Subcutaneous abdominal adipose tissue (tissue), 5 donors: ENCODE measurements around the gene ADAM29.
"Not testable (repeated sequence)": the region's sequence is repeated elsewhere in the genome, so short reads cannot be mapped to it uniquely, and the experiment has no call there.

Experiments
- H3K27ac ChIP-seq: one replicate; pipeline ENCODE4 v1.7.0; 2013; ENCODE audit warnings: low read depth, mild to moderate bottlenecking, inconsistent platforms, low read length, moderate library complexity
- H3K27me3 ChIP-seq, 5 donors: one replicate each; pipeline ENCODE4 v1.7.0; 2013; ENCODE audit warnings: low read length in 5 of 5, inconsistent platforms in 1 of 5; ENCODE audit not compliant: control insufficient read depth in 5 of 5, insufficient read depth in 4 of 5
- H3K36me3 ChIP-seq, 5 donors: one replicate each; pipeline ENCODE4 v1.7.0; 2013; ENCODE audit warnings: low read length in 5 of 5; ENCODE audit not compliant: control insufficient read depth in 5 of 5, insufficient read depth in 5 of 5
- H3K4me1 ChIP-seq, 5 donors: one replicate each; pipeline ENCODE4 v1.7.0; 2013; ENCODE audit warnings: low read length in 5 of 5, mild to moderate bottlenecking in 3 of 5, moderate library complexity in 1 of 5; ENCODE audit not compliant: control insufficient read depth in 5 of 5, insufficient read depth in 5 of 5
- H3K4me3 ChIP-seq, 5 donors: one replicate each; pipeline ENCODE4 v1.7.0; 2013; ENCODE audit warnings: low read length in 5 of 5, low read depth in 1 of 5
- H3K9ac ChIP-seq, 5 donors: one replicate each; pipeline ENCODE4 v1.7.0; 2013; ENCODE audit warnings: low read length in 5 of 5, mild to moderate bottlenecking in 4 of 5, moderate library complexity in 3 of 5
- H3K9me3 ChIP-seq, 5 donors: one replicate each; pipeline ENCODE4 v1.7.0; 2013; ENCODE audit warnings: low read length in 5 of 5; ENCODE audit not compliant: control insufficient read depth in 5 of 5
- donor health status: healthy.
- donor health status: healthy.
- donor health status: healthy.
- donor health status: healthy.
- donor health status: healthy.

The ADAM29 gene

GRCh38 chr4:174918058-174918457, at the start of gene ADAM29:
ADAM29 (plus strand) TSS chr4:174918358; CDS start chr4:174975526, 57,168 bp downstream.
- no peaks in the 10 kb centered on the region for H3K9me3 ChIP-seq
- H3K27me3 ChIP-seq, result no peaks in the 10 kb centered on the region
- H3K4me1 ChIP-seq, result no peaks in the 10 kb centered on the region
- no peak within 1 kb of the TSS for H3K4me3 ChIP-seq
- H3K9ac ChIP-seq, result no peak within 1 kb of the TSS
- H3K27ac ChIP-seq, result no peak within 1 kb of the TSS
- no peaks in the 10 kb centered on the region for H3K36me3 ChIP-seq

- H3K4me1 ChIP-seq, result no peaks in the 10 kb centered on the region
- H3K27me3 ChIP-seq, result no peaks in the 10 kb centered on the region
- H3K27ac ChIP-seq, result no peak overlapping the region
- H3K9me3 ChIP-seq, result no peaks in the 10 kb centered on the region
- no peaks in the 10 kb centered on the region for H3K36me3 ChIP-seq
- H3K4me3 ChIP-seq, result no peak overlapping the region
- no peak overlapping the region for H3K9ac ChIP-seq
Measured at GRCh38 chr4:174869339-174869738, 48.8 kb upstream of the ADAM29 start.

- H3K36me3 ChIP-seq, result no peaks in the 10 kb centered on the region
Measured at GRCh38 chr4:174870311-174870710, 47.8 kb upstream of the ADAM29 start.

GRCh38 chr4:174871407-174871806, 46.8 kb upstream of the ADAM29 start:
- no peak overlapping the region for H3K9ac ChIP-seq
- no peak overlapping the region for H3K27ac ChIP-seq
- H3K27me3 ChIP-seq, result no peaks in the 10 kb centered on the region
- H3K4me3 ChIP-seq, result no peak overlapping the region
- H3K9me3 ChIP-seq, result no peaks in the 10 kb centered on the region
- no peaks in the 10 kb centered on the region for H3K4me1 ChIP-seq
- H3K36me3 ChIP-seq, result no peaks in the 10 kb centered on the region

More at GRCh38 chr4:174870311-174870710, 47.8 kb upstream of the ADAM29 start:
- Histone ChIP-seq H3K4me3 (no peak overlapping the region), H3K4me1 (no peaks in the 10 kb centered on the region), H3K27ac (no peak overlapping the region), H3K9ac (no peak overlapping the region), H3K9me3 (no peaks in the 10 kb centered on the region), H3K27me3 (no peaks in the 10 kb centered on the region)

DNA sequence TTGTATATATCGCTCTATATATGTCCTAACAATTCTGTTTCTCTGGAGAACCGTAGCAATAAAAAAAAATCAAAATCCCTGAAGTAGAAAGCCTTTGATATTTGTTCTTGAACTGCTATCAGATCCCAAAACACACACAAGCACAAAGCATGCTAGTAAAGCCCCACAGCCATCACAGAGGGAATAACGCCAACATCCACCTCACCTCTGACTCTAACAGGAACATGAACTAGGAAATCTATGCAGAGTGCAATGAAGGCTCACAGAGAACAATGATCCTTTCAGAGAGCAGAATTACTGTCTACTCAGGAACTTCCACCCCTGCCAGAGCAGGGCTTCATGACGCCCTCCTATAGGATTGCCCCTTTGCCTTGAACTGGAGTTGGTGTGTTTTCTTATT, 45.0 kb upstream of the ADAM29 start:
- H3K4me1 ChIP-seq, H3K9ac ChIP-seq, H3K27ac ChIP-seq, H3K9me3 ChIP-seq, H3K27me3 ChIP-seq, H3K36me3 ChIP-seq, H3K4me3 ChIP-seq: not testable (repeated sequence)

DNA sequence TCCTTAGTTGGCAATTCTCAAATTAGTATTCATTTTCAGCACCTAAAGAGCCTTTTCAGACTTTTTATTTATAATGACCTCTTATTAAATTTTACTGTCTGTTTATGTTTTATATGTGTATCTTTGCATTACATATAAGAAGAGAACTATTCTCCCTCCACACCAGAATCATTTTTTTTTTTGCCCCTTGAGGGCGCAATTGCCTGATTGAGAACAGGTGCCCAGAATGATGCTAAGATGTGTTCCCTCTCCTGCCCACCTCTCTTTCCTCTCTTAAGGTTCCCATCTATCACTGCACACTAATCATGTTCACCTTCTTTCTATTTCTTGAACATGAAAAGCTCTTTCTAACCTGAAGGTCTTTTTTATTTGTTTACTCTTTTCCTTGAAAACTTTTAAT, 44.2 kb upstream of the ADAM29 start:
- H3K9ac ChIP-seq, result no peak overlapping the region
- no peak overlapping the region for H3K27ac ChIP-seq
- H3K27me3 ChIP-seq, result no peaks in the 10 kb centered on the region
- no peaks in the 10 kb centered on the region for H3K36me3 ChIP-seq
- H3K4me3 ChIP-seq, result no peak overlapping the region
- no peaks in the 10 kb centered on the region for H3K9me3 ChIP-seq
- H3K4me1 ChIP-seq, result no peaks in the 10 kb centered on the region

DNA sequence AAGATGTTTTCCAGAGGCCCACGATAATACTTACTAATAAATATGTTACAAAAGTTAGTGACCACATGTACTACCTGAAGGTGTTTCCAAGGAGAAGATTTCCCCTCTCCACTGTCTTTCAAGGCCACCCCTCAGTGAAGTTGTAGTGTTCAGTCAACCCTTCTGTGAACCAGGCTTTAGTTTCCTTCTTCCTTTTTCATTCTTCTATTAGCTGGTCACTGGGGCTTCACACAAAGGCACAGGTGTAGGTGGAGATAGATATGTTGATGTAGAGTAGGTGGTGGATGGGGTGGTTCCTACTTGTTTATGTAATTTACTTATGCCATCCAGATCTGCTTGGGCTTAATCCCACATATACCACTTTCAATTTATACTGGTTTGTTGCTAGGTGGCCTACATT, 43.3 kb upstream of the ADAM29 start:
- no peak overlapping the region for H3K9ac ChIP-seq
- no peak overlapping the region for H3K27ac ChIP-seq
- H3K36me3 ChIP-seq, result no peaks in the 10 kb centered on the region
- H3K4me1 ChIP-seq, result no peaks in the 10 kb centered on the region
- no peaks in the 10 kb centered on the region for H3K9me3 ChIP-seq
- H3K4me3 ChIP-seq, result no peak overlapping the region
- H3K27me3 ChIP-seq, result no peaks in the 10 kb centered on the region

DNA sequence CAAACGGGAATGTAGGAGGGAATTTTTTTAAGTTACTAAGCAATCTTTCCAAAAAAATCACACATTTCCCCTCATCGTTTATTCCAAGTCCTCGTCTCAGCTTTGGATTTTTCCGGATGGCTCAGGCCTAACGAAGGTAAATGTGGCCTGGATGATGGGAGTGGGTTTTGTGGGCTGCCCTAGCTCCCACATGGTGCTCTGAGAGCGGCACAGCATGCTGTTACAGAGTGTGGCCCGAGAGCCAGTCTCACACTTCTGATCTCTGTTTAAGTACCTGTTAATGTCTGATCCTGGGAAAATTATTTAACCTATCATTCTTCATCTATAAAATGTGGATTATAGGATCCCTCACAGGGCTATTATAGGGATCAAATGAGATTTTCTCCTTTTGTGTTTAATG, 38.2 kb upstream of the ADAM29 start:
- no peaks in the 10 kb centered on the region for H3K36me3 ChIP-seq
- no peaks in the 10 kb centered on the region for H3K9me3 ChIP-seq
- H3K4me3 ChIP-seq, result no peak overlapping the region
- H3K27ac ChIP-seq, result no peak overlapping the region
- H3K9ac ChIP-seq, result no peak overlapping the region
- H3K4me1 ChIP-seq, result no peaks in the 10 kb centered on the region
- no peaks in the 10 kb centered on the region for H3K27me3 ChIP-seq

DNA sequence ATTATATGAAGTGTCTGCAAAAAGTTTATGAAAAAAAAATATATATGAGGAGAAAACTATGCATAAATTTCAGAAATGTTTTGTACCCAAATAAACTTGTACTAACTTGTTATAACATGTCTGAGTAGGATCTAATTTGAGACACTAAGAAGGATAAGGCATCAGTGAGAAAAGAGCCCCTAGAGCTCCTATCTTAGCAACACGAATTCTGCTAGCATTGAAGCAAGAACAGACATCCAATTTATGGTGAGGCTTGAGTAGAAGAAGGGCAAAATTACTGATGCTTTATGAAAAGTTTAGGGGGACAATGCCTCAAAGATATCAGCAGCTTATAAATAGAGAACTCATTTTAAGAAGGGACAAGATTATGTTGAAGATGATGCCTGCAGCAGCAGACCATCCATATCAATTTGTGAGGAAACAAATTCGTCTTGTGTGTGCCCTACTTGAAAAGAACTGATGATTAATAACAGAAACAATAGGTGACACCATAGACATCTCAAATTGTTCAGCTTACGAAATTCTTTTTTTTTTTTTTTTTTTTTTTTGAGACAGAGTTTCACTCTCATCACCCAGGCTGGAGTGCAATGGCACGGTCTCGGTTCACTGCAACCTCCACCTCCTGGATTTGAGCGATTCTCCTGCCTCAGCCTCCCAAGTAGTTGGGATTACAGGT, 35.7 kb upstream of the ADAM29 start:
- H3K9me3 ChIP-seq, result no peaks in the 10 kb centered on the region
- H3K27me3 ChIP-seq, result no peaks in the 10 kb centered on the region
- H3K4me1 ChIP-seq, result no peaks in the 10 kb centered on the region
- H3K36me3 ChIP-seq, result no peaks in the 10 kb centered on the region
- no peak overlapping the region for H3K4me3 ChIP-seq
- H3K27ac ChIP-seq, result no peak overlapping the region
- H3K9ac ChIP-seq, result no peak overlapping the region

DNA sequence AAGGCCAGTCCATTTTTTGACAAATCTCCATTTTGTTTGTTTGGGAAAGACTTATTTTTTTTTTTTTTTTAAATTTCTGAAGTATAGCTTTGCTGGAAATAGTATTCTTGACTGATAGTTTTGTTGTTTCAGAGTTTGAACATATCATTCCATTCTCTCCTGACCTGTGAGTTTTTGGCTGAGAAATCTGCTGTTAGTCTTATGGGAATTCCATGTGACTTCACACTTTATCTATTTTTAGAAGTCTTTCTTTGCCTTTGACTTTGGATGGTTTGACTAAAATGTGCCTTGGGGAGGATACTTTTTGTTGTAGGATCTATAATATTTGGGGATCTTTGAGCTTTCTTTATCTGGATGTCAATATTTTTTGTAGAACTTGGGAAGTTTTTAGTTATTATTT, 10.7 kb upstream of the ADAM29 start:
- Histone ChIP-seq H3K4me3 (no peak overlapping the region), H3K36me3 (no peaks in the 10 kb centered on the region), H3K27ac (no peak overlapping the region), H3K4me1 (no peaks in the 10 kb centered on the region), H3K9ac (no peak overlapping the region), H3K9me3 (peaks cover 0 to 17% (median 4%) of the 10 kb centered on the region in 5 donors), H3K27me3 (no peaks in the 10 kb centered on the region)
